Suprapubic skin (tissue), 4 donors: ENCODE measurements around the gene UVRAG.

ENCODE experiments used
- POLR2A ChIP-seq, 2 donors: fragments of 450-650 bp; IDR thresholded peaks; one replicate each; pipeline ENCODE4 v1.6.1; 2017; ENCODE audit warnings: antibody characterized with exemption in 2 of 2, mild to moderate bottlenecking in 2 of 2, moderate library complexity in 2 of 2
- POLR2AphosphoS5 ChIP-seq, 3 donors: sonication (generic); formaldehyde crosslinking; IDR thresholded peaks; one replicate each; pipeline ENCODE4 v1.6.1; 2017; ENCODE audit warnings: antibody characterized with exemption in 3 of 3
- TF ChIP-seq, protein P1 (sequence below), 2 donors: fragments of 200-600 bp in 1 of 2; fragments of 450-650 bp in 1 of 2; sonication (generic) in 1 of 2; IDR thresholded peaks; one replicate each; pipeline ENCODE4 v1.5.1; 2016 to 2019; ENCODE audit warnings: antibody characterized with exemption in 2 of 2, mild to moderate bottlenecking in 1 of 2, moderate library complexity in 1 of 2

DNA sequence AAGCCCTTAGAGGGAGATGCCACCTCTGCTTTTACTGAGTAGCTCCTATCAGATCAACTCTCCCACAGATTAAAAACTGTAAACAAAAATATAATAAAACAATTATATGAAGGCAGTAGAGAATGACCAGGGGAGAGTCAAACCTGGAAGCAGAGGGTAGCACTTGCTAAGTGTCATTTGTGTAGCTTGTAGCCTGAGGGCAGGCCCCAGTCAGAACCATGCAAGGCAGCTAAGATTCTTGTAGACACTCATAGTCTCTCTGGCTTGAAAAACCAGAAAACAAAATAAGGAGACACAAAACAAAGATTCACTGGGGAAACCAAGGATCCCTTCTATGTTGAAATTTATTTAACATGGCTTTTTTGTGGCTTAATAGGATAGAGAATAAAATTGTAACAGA is 280.9 kb downstream of the UVRAG start:
- TF ChIP-seq, protein P1, sequence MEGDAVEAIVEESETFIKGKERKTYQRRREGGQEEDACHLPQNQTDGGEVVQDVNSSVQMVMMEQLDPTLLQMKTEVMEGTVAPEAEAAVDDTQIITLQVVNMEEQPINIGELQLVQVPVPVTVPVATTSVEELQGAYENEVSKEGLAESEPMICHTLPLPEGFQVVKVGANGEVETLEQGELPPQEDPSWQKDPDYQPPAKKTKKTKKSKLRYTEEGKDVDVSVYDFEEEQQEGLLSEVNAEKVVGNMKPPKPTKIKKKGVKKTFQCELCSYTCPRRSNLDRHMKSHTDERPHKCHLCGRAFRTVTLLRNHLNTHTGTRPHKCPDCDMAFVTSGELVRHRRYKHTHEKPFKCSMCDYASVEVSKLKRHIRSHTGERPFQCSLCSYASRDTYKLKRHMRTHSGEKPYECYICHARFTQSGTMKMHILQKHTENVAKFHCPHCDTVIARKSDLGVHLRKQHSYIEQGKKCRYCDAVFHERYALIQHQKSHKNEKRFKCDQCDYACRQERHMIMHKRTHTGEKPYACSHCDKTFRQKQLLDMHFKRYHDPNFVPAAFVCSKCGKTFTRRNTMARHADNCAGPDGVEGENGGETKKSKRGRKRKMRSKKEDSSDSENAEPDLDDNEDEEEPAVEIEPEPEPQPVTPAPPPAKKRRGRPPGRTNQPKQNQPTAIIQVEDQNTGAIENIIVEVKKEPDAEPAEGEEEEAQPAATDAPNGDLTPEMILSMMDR (IDR thresholded peaks at IDR 0.05): no peak
- TF ChIP-seq POLR2AphosphoS5 (IDR thresholded peaks at IDR 0.05) (no peak), POLR2A (IDR thresholded peaks at IDR 0.05) (no peak)
